HG03521 (cell line): ENCODE data around the gene SLC25A10.

ENCODE experiments used
- ATAC-seq: cut with Tn5 transposase; IDR thresholded peaks from one replicate; pipeline ENCODE4 v1.9.1; 2021; ENCODE audit warnings: mild to moderate bottlenecking, moderate library complexity; ENCODE audit not compliant: unreplicated experiment

SLC25A10 gene

DNA sequence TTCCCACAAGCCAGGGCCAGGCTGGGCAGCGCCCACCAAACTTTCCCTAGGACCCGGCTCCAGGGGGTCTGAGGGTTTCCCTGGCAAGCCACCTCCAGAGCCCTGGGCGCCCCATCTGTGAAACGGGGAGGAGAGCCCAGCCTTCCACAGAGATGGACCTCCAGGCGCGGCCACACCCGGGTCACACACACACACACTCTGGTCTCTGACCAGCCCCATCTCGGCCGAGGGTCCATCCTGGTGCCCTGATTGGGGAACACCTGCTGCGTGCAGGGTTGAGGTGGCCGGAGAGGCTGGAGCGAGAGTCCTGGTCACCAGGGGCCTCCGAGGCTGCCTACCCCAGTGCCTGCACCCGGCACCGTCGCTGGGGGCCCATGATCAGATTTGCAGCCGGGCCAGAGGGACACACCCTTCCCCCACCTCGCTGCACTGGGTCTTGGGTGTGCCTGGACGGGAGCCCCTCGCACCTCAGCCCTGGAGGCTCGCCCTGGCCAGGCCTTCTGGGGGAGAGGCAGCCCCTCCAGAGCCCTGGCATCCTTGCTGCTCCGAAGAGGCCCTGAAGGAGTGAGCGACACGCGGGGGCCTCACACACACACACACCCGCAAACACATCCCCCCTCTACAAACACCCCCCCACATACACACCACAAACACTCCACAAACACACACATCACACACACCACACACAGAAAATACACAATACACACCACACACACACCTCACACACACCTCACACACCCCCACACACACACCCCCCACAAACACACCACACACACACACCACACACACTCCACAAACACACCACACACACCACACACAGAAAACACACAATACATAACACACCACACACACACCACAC, 29.7 kb downstream of the SLC25A10 start:
- no peak for ATAC-seq
